HG03558 (cell line): ENCODE results near the gene PSAPL1.

Experiments used
- ATAC-seq: cut with Tn5 transposase; IDR thresholded peaks from one replicate; pipeline ENCODE4 v1.9.1; 2021; ENCODE audit warnings: moderate number of reproducible peaks; ENCODE audit not compliant: unreplicated experiment; ENCODE audit errors: extremely low read depth

PSAPL1 gene

GRCh38 chr4:7384929-7385890 lies 49.5 kb downstream of the PSAPL1 start:
- no peak for ATAC-seq

GRCh38 chr4:7384003-7384928 lies 50.5 kb downstream of the PSAPL1 start:
- ATAC-seq: no peak

DNA sequence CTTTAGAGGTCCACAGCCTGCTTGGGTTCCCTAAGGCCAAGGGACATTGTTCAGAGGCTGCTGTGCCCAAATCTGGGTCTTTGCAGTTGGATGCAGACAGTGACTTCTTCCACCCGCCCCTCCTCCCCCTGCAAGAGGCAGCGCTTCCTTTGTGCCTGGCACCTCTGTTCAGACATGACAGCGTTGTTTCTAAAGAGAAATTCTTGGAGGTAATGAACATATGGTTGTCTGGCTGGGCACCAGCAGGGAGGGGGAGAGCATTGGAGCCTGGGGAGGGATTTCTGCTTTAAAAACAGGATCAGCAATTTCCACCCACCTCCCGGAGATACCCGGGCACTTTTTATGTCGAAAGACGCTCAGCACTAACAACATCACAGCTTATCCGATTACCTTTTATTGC lies 51.5 kb downstream of the PSAPL1 start:
- no peak for ATAC-seq

GRCh38 chr4:7382634-7383014 lies 52.1 kb downstream of the PSAPL1 start:
- no peak for ATAC-seq

DNA sequence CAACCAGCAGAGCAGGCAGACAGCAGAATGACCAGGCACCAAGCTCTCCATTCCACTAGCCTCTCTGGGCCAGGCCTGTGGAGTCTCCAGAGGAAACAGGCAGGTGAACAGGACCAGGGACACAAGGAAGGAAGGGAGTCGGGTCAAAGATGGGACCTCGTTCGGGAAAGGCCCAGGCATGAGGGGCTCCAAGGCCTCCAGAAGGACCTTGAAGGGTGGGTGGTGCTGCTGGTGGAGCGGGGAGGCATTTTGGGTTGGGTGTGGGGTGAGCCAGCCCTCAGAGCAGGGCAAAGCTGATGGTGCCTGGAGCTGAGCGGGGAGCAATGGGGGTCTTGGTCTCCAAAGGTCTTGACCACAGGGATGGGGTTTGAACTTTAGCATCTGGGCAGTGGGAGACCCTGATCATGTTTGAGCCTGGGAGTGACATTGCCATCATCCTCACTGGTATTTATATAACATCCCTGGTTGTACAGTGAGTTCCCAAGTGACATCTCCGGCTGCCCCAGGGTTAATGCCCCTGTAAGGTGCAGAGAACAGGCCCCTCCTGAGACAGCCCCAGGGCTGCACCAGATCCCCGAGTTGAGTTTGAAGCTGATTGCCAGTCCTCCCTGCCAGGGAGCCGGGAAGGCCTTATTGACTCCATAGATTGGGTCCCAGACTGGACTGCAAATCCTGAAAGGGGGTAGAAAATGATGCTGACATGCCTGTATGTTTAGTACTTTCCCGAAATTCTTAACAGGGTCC lies 52.7 kb downstream of the PSAPL1 start:
- no peak for ATAC-seq

DNA sequence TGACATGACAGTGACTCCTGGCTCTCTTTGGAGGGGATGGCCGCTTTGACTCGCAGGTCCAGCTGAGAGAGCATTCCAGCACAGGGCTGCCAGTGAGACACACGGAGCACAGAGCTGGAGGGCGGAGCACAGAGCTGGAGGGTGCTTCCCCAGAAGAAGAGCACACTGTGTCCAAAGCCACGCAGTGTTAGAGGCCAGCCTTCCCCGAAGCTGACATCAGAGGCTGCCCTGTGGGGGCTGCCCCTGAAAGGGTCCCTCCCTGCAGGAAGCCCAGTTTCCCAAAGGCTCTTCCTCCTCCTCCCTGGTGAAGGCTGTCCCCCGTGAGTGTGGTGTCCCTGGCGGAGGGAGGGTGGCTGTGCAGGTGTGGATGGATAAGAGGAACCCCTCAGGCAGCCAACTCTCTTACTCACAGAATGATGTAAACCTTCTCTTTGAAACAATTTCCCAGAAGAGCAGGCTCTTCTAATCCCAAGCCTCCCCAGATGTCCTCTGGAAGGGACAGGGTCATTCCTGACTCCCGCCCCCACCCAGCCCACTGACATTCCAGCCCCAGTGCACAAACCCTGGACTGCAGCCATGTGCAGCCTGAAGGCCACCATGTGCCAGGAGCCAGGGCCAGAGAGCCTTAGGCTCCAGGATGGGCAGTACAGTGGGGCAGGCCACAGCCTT lies 53.4 kb downstream of the PSAPL1 start:
- ATAC-seq: no peak
